HUES48 (cell line): ENCODE measurements around the gene ARHGEF4.

Experiments
- H3K27ac ChIP-seq: one replicate; pipeline ENCODE4 v1.7.0; 2013; ENCODE audit warnings: low read depth, low read length, inconsistent platforms
- H3K27me3 ChIP-seq: 2 replicates; pipeline ENCODE4 v1.6.1; 2013; ENCODE audit warnings: mild to moderate bottlenecking, low read length; ENCODE audit not compliant: control insufficient read depth, insufficient read depth
- H3K36me3 ChIP-seq: 2 replicates; pipeline ENCODE4 v1.6.1; 2013; ENCODE audit warnings: low read length; ENCODE audit not compliant: control insufficient read depth, insufficient read depth
- H3K4me1 ChIP-seq: 2 replicates; pipeline ENCODE4 v1.6.1; 2013; ENCODE audit warnings: mild to moderate bottlenecking, low read length; ENCODE audit not compliant: control insufficient read depth, insufficient read depth
- H3K4me3 ChIP-seq: 2 replicates; pipeline ENCODE4 v1.5.1; 2013; ENCODE audit warnings: mild to moderate bottlenecking, low read depth, low read length
- H3K9ac ChIP-seq: 2 replicates; pipeline ENCODE4 v1.6.1; 2013; ENCODE audit warnings: mild to moderate bottlenecking, low read depth, low read length, moderate library complexity
- H3K9me3 ChIP-seq: 2 replicates; pipeline ENCODE4 v1.6.1; 2013; ENCODE audit warnings: low read length; ENCODE audit not compliant: control insufficient read depth, insufficient read depth

ARHGEF4 gene

DNA sequence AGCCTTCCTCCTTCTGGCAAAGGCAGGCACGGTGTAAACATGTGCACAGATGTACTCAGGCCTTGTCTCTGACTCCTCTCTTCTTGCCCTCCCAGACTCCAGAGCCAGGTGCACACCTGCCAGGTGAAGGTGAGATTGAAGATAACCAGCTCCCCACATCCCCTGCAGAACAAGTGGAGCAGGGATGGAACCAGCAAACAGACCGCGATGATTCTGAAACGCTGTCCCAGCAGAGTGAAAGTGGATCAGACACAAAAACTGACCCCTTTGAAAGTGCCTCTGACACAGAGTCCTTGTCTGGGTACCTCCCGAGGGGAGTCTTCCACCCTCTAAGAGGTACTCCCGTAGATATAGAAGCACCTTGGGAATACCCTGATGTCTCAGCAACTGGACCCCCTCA, 77.2 kb downstream of the ARHGEF4 start:
- H3K27me3 ChIP-seq = no peaks in the 10 kb centered on the region; the same call in none of the 2 replicates
- no peak overlapping the region for H3K27ac ChIP-seq
- H3K4me3 ChIP-seq = no peak overlapping the region
- H3K9ac ChIP-seq = no peak overlapping the region
- no peaks in the 10 kb centered on the region for H3K36me3 ChIP-seq
- H3K4me1 ChIP-seq = peaks cover 4% of the 10 kb centered on the region; the same call in 1 of the 2 replicates
- no peaks in the 10 kb centered on the region for H3K9me3 ChIP-seq

DNA sequence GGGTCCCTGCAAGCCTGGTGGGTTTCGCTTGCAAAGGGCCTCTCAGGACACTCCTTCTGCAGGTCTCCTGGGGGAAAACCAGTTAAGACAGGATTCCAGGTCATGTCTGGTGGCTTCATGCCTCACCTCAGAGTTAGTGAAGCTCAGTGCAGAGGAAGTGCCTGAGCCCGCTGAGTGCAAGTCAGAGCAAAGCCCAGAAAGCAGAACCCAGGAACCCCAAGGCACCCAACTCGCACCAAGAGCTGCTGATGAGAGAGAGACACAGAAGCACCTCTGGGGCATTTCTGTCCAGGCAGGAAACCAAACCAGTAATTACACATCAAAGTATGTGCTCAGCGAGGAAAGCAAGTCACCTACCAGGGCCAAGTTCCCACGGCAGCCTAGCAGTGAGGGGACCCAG, 78.4 kb downstream of the ARHGEF4 start:
- Histone ChIP-seq H3K4me1 (peaks cover 7% of the 10 kb centered on the region; the same call in 1 of the 2 replicates), H3K27ac (no peak overlapping the region), H3K27me3 (no peaks in the 10 kb centered on the region; the same call in none of the 2 replicates), H3K4me3 (no peak overlapping the region), H3K9me3 (no peaks in the 10 kb centered on the region), H3K9ac (no peak overlapping the region), H3K36me3 (no peaks in the 10 kb centered on the region)

DNA sequence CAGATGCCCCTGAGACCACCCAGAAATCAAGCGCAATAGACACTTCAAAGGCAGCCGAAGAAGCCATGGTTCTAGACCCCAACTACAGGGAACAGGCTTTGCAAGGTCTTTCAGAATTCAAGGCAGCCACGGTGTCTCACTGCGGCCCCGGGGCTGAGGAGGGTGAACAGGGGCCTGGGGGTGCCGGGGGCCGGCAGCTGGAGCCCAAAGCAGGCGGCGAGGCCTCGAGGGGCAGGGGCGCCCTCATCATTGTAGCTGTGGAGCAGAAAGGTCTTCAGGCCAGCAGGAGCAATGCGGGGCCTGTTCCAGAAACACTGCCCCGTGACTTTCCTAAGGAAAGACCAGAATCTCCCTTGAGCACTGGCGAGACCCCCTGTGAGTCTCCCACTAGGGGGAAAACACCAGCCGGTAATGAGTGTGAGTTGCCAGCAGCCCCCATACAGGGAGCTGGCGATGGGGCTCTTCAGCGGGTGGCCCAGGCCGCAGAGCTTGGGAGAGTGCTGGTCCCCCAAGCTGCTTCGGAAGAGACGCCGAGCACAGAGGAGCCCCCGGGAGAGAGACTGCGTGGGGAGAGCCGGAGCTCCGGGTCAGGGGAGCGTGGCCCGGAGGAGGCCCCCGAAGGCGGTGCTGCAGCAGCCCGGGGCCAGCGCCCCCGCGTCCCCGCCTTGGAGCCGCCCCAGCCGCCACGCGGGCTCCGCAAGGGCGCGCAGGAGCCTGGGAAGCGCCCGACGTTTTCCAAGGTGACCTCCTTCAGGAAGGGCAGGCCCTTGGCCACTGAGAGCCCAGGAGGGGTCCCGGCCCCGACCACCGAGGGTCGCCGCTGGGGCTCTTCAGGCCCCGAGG, 79.1 kb downstream of the ARHGEF4 start:
- Histone ChIP-seq H3K36me3 (no peaks in the 10 kb centered on the region), H3K27me3 (no peaks in the 10 kb centered on the region; the same call in none of the 2 replicates), H3K27ac (no peak overlapping the region), H3K4me1 (peaks cover 7% of the 10 kb centered on the region; the same call in 1 of the 2 replicates), H3K9ac (no peak overlapping the region), H3K4me3 (no peak overlapping the region), H3K9me3 (no peaks in the 10 kb centered on the region)

DNA sequence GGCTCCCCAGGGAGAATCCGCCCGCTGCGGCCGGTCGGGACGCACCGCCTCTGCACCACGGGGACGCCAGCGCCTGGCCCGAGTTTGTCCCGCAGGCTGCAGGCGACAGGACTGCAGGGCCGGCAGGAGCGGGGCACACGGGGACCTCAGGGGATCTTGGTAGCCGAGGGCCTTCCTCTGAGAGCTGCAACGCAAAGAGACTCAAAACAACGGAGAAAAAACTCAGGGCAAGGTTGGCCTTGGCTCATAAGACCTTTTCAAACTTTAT, 79.7 kb downstream of the ARHGEF4 start:
- no peak overlapping the region for H3K4me3 ChIP-seq
- no peak overlapping the region for H3K27ac ChIP-seq
- H3K36me3 ChIP-seq = no peaks in the 10 kb centered on the region
- no peaks in the 10 kb centered on the region for H3K9me3 ChIP-seq
- H3K27me3 ChIP-seq = no peaks in the 10 kb centered on the region; the same call in none of the 2 replicates
- peaks cover 7% of the 10 kb centered on the region; the same call in 1 of the 2 replicates for H3K4me1 ChIP-seq
- no peak overlapping the region for H3K9ac ChIP-seq

DNA sequence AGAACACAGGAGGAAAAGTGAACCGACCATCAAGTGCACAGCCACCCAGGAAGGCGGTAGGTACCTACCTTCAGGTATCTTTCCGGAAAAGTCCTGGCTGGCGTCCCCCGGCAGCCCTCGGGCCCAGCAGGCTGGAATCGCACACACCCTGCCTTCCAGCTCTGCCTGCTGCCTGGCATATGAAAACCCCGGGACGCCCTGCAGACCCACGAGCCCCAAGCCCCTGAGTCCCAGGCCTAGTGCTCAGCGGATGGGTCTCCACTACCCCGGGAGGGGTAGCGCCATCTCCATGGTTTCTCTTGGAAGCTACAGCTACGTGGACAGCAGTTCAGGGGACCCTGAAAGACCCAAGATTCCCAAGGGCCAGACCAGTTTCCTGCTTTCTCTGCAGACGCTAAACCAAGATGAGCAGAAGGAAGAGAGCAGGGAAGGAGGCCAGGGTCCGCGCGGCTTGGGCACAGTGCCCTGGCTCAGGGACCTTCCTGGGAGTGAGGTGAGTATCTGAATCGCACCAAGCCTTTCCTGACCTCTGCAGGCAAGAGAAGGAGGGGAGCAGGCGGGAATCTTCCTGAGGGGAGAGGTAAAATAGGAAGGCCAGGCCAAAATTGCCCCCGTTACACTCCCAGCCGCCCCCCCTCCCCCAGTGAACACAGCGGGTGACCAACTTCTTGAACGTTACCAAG, 80.4 kb downstream of the ARHGEF4 start:
- H3K36me3 ChIP-seq = no peaks in the 10 kb centered on the region
- no peak overlapping the region for H3K4me3 ChIP-seq
- H3K27me3 ChIP-seq = no peaks in the 10 kb centered on the region; the same call in none of the 2 replicates
- H3K4me1 ChIP-seq = peaks cover 7% of the 10 kb centered on the region; the same call in 1 of the 2 replicates
- H3K9ac ChIP-seq = no peak overlapping the region
- no peak overlapping the region for H3K27ac ChIP-seq
- H3K9me3 ChIP-seq = no peaks in the 10 kb centered on the region

DNA sequence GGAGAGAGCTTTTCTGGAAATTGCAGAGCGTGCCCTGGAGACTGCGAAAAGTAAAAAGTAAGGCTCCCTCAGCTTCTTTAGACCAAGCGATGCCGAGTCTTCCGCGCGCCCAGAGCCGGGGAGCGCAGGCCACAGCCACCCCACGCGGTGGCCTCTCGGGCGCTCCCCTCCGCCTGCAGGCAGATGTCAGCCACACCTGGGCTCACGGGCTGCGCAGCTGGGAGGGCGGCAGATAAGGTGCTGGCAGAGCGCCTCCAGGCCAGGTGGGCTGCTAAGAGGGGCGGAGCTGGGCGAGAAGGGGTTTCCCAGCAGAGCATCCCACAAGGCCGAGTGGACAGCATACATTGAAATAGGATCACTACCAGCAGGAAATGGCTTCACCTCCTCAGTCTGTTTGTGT, 81.7 kb downstream of the ARHGEF4 start:
- Histone ChIP-seq H3K9me3 (no peaks in the 10 kb centered on the region), H3K27ac (no peak overlapping the region), H3K4me1 (peaks cover 7% of the 10 kb centered on the region; the same call in 1 of the 2 replicates), H3K9ac (no peak overlapping the region), H3K4me3 (no peak overlapping the region), H3K27me3 (no peaks in the 10 kb centered on the region; the same call in none of the 2 replicates), H3K36me3 (no peaks in the 10 kb centered on the region)

DNA sequence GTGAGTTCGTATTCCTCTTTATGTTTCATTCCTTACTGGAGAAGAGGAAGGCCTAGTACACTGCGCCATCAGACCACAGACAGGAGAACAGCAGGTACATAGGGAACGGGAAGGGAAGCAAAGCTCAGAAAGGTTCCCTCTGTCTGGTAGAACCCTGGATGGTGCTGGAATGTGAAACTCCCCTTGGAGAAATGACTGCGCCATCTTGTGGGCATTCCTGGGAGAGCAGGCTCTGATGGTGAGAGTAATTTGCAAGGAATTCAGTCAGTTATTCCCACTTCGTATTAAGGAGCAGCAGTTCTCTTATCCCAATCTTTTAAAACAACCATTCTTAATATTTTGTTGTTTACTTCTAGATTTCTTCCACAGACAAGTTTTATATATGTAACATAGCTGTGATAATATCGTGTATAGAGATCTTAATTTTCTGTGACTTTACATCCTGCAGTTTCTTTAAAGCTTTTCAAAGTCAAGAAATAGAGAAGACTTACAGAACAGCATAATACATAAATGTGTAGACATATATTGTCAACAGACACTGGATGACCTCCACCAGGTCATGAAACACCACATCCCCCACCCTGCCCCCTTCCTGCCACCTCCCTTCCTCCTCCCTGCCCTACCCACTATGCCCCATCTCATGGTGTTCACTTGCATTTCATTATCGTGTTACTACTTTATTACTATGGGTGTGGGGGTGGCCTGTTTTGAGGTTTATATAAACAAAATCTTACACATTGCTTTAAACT, 83.9 kb downstream of the ARHGEF4 start:
- no peaks in the 10 kb centered on the region for H3K9me3 ChIP-seq

DNA sequence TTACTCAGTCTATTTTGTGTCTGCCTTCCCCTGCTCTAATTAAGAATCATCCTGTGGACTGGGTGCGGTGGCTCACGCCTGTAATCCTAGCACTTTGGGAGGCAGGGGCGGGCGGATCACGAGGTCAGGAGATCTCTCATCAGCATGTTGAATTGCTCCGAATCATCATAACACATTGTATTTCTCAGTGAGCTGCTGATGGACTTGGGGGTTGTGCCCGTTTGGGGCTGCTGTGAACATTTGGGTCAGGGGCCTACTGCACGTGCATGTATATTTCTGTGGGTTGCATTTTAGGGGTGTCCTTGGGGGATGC, 84.4 kb downstream of the ARHGEF4 start:
- Histone ChIP-seq H3K36me3 (no peaks in the 10 kb centered on the region), H3K27me3 (no peaks in the 10 kb centered on the region; the same call in 1 of the 2 replicates), H3K9me3 (no peaks in the 10 kb centered on the region), H3K27ac (no peak overlapping the region), H3K9ac (no peak overlapping the region), H3K4me1 (peaks cover 7% of the 10 kb centered on the region; the same call in 1 of the 2 replicates), H3K4me3 (no peak overlapping the region)

More for the DNA sequence above, 83.9 kb downstream of the ARHGEF4 start:
- H3K4me3 ChIP-seq = no peak overlapping the region
- peaks cover 7% of the 10 kb centered on the region; the same call in 1 of the 2 replicates for H3K4me1 ChIP-seq
- H3K36me3 ChIP-seq = no peaks in the 10 kb centered on the region
- no peak overlapping the region for H3K9ac ChIP-seq
- H3K27me3 ChIP-seq = no peaks in the 10 kb centered on the region; the same call in none of the 2 replicates
- H3K27ac ChIP-seq = no peak overlapping the region

DNA sequence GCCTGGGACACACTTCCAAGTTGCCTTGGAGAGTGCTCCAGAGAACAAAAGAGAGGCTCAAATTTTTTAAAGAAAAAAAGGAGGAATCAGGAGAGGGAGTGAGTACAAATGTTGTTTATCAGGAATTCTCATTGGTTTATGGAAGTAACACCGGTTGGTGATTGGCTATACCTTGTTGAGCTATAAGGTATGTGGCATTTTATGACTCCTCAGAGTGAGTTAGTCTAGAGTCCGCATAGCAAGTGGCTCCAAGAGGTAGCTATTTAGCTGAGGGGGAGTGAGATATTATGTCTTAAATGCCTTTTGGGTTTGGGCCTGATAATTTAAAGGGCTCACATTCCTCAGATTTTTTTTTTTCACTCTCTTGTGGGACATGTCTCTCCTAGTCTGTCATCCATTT, 85.7 kb downstream of the ARHGEF4 start:
- H3K27me3 ChIP-seq = no peaks in the 10 kb centered on the region
- H3K4me1 ChIP-seq = peaks cover 7% of the 10 kb centered on the region; the same call in 1 of the 2 replicates
- H3K9me3 ChIP-seq = no peaks in the 10 kb centered on the region
- H3K4me3 ChIP-seq = no peak overlapping the region
- H3K27ac ChIP-seq = no peak overlapping the region
- H3K9ac ChIP-seq = no peak overlapping the region
- H3K36me3 ChIP-seq = no peaks in the 10 kb centered on the region

DNA sequence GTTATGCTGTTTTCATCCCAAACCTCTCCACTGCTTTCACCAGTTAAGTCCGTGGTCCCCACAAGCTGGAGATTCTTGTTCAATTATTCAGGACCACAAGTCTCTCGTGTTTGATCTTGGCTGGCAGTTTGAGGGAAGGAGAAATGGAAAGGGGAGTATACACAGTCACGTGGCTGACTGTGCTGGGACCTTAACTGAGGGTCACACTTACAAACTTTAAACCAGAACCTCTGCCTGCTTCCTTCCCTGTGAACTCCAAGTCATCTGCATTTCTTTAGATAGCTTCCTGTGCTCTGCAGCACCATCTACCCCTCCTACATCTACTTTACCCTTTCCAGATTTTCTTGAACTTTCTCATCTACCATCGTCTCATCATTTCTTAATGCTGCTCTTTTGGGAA, 91.7 kb downstream of the ARHGEF4 start:
- Histone ChIP-seq H3K36me3 (no peaks in the 10 kb centered on the region), H3K27ac (no peak overlapping the region), H3K9me3 (no peaks in the 10 kb centered on the region), H3K4me3 (no peak overlapping the region), H3K27me3 (no peaks in the 10 kb centered on the region), H3K9ac (no peak overlapping the region), H3K4me1 (peaks cover 6% of the 10 kb centered on the region)
